Inflammatory macrophage (primary cell): ENCODE results near the gene FAM222B.
A peak's percentile ranks its signal among the peaks of the same experiment; 100 is the strongest.

ENCODE experiments used
- DNase-seq, 2 donors: peaks; one replicate each; pipeline ENCODE4 v3.0.0-alpha.2; 2020 to 2022

FAM222B gene

GRCh38 chr17:28765038-28765437, 77.6 kb downstream of the FAM222B start:
- no peak for DNase-seq

GRCh38 chr17:28763804-28764266, 78.8 kb downstream of the FAM222B start:
- peak; percentile 76 to 77 for DNase-seq

GRCh38 chr17:28763137-28763799, 79.3 kb downstream of the FAM222B start:
- DNase-seq = no peak

- DNase-seq = peak; percentile 71 to 78
Observed at GRCh38 chr17:28760601-28761562, 81.7 kb downstream of the FAM222B start.

- no peak for DNase-seq
Observed at GRCh38 chr17:28759256-28759865, 83.2 kb downstream of the FAM222B start.

- DNase-seq = no peak
Observed at GRCh38 chr17:28758411-28759121, 84.0 kb downstream of the FAM222B start.

GRCh38 chr17:28756049-28756804, 86.4 kb downstream of the FAM222B start:
- DNase-seq = no peak

GRCh38 chr17:28755486-28755885, 87.1 kb downstream of the FAM222B start:
- no peak for DNase-seq

- no peak for DNase-seq
Observed at GRCh38 chr17:28751600-28752366, 90.8 kb downstream of the FAM222B start.

GRCh38 chr17:28750178-28751047, 92.2 kb downstream of the FAM222B start:
- peak; percentile 88 to 91 for DNase-seq

GRCh38 chr17:28749516-28750177, 92.9 kb downstream of the FAM222B start:
- no peak for DNase-seq

GRCh38 chr17:28748852-28749515, 93.6 kb downstream of the FAM222B start:
- no peak for DNase-seq

GRCh38 chr17:28747801-28748750, 94.5 kb downstream of the FAM222B start:
- no peak for DNase-seq

GRCh38 chr17:28747051-28747691, 95.4 kb downstream of the FAM222B start:
- no peak for DNase-seq

GRCh38 chr17:28746611-28747050, 96.0 kb downstream of the FAM222B start:
- DNase-seq = no peak

GRCh38 chr17:28745786-28746411, 96.7 kb downstream of the FAM222B start:
- no peak for DNase-seq
